Measurements from ENCODE around the gene SCN1B. TPM values are rescaled to one million over a fixed set of nuclear protein-coding genes. Genes with fewer than 3 reads are reported as not detected.

The SCN1B gene
- polyA plus RNA-seq, 1 donor from 2014 or later, result 1.5 TPM

- TF ChIP-seq EP300 (conservative IDR thresholded peaks at IDR 0.05; ENCODE audit: poor library complexity, severe bottlenecking), result no peak
- no peak for TF ChIP-seq POLR2AphosphoS5 (IDR thresholded peaks at IDR 0.05)
- TF ChIP-seq, protein P1, sequence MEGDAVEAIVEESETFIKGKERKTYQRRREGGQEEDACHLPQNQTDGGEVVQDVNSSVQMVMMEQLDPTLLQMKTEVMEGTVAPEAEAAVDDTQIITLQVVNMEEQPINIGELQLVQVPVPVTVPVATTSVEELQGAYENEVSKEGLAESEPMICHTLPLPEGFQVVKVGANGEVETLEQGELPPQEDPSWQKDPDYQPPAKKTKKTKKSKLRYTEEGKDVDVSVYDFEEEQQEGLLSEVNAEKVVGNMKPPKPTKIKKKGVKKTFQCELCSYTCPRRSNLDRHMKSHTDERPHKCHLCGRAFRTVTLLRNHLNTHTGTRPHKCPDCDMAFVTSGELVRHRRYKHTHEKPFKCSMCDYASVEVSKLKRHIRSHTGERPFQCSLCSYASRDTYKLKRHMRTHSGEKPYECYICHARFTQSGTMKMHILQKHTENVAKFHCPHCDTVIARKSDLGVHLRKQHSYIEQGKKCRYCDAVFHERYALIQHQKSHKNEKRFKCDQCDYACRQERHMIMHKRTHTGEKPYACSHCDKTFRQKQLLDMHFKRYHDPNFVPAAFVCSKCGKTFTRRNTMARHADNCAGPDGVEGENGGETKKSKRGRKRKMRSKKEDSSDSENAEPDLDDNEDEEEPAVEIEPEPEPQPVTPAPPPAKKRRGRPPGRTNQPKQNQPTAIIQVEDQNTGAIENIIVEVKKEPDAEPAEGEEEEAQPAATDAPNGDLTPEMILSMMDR (IDR thresholded peaks at IDR 0.05; ENCODE audit: poor library complexity, severe bottlenecking), result no peak
- TF ChIP-seq TAF1 (IDR thresholded peaks at IDR 0.05; ENCODE audit: low read depth), result no peak
- TF ChIP-seq RAD21 (conservative IDR thresholded peaks at IDR 0.05), result no peak
- no peak for TF ChIP-seq MXI1 (conservative IDR thresholded peaks at IDR 0.05; ENCODE audit: poor library complexity, severe bottlenecking)
- no peak for TF ChIP-seq SMC3 (conservative IDR thresholded peaks at IDR 0.05; ENCODE audit: poor library complexity)
- TF ChIP-seq REST (IDR thresholded peaks at IDR 0.05; ENCODE audit: borderline replicate concordance), result no peak
- no peak for TF ChIP-seq EZH2 (IDR thresholded peaks at IDR 0.05; ENCODE audit: borderline replicate concordance, insufficient read depth, low read length, poor library complexity, severe bottlenecking)
- no peak overlapping the region for H3K27ac ChIP-seq (ENCODE audit: low read length)
Measured at GRCh38 chr19:35019144-35019543, 11.1 kb upstream of the SCN1B start.

DNA sequence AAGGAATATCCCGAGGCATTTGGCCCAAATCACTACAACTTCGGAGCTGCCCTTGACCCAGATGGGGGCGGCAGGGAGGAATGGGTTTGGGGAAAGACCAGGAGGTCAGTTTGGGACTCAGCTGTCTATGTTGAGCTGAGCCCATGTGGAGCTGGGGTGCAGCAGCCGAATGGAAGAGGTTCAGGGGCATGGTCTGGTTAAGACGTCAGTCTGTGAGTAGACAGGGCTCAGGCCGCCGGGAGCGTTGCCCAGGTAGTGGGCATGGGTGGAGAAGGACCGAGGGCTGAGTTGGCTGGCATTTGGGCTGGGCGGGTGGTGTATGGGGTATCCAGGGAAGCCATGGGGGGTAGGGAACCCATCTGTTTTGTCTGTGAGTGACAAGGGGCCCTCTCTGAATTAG is 9.3 kb upstream of the SCN1B start:
- Histone ChIP-seq H2AFZ (ENCODE audit: low read depth, low read length) (no peak overlapping the region), H3K9ac (ENCODE audit: low read length) (no peak overlapping the region), H3K27me3 (ENCODE audit: insufficient read depth, low read depth, low read length) (no peaks in the 10 kb centered on the region), H3K4me2 (ENCODE audit: low read length) (no peak overlapping the region), H3K9me2 (ENCODE audit: insufficient read depth, low read length) (no peaks in the 10 kb centered on the region), H3F3A (ENCODE audit: insufficient read depth, low read length, poor library complexity, severe bottlenecking) (no peaks in the 10 kb centered on the region), H3K9me3 (ENCODE audit: low read length) (no peaks in the 10 kb centered on the region), H3K36me3 (ENCODE audit: insufficient read depth, low read length) (no peaks in the 10 kb centered on the region), H4K20me1 (ENCODE audit: insufficient read depth) (no peaks in the 10 kb centered on the region), H3K27ac (ENCODE audit: low read length) (no peak overlapping the region), H3K79me2 (replicated peaks; ENCODE audit: insufficient read depth, low read length) (no peaks in the 10 kb centered on the region), H3K4me3 (ENCODE audit: low read length) (no peak overlapping the region)
- TF ChIP-seq, protein P1 (IDR thresholded peaks at IDR 0.05; ENCODE audit: poor library complexity, severe bottlenecking), result no peak
- TF ChIP-seq MXI1 (conservative IDR thresholded peaks at IDR 0.05; ENCODE audit: poor library complexity, severe bottlenecking), result no peak
- no peak for TF ChIP-seq EZH2 (IDR thresholded peaks at IDR 0.05; ENCODE audit: borderline replicate concordance, insufficient read depth, low read length, poor library complexity, severe bottlenecking)
- TF ChIP-seq EP300 (conservative IDR thresholded peaks at IDR 0.05; ENCODE audit: poor library complexity, severe bottlenecking), result no peak
- no peak for TF ChIP-seq POLR2AphosphoS5 (IDR thresholded peaks at IDR 0.05)
- TF ChIP-seq REST (IDR thresholded peaks at IDR 0.05; ENCODE audit: borderline replicate concordance), result no peak
- no peak for TF ChIP-seq SMC3 (conservative IDR thresholded peaks at IDR 0.05; ENCODE audit: poor library complexity)
- TF ChIP-seq TAF1 (IDR thresholded peaks at IDR 0.05; ENCODE audit: low read depth), result no peak
- TF ChIP-seq RAD21 (conservative IDR thresholded peaks at IDR 0.05), result no peak

More at GRCh38 chr19:35019144-35019543, 11.1 kb upstream of the SCN1B start:
- no peak overlapping the region for H3K4me2 ChIP-seq (ENCODE audit: low read length)
- H3K36me3 ChIP-seq (ENCODE audit: insufficient read depth, low read length), result no peaks in the 10 kb centered on the region
- H3K9me2 ChIP-seq (ENCODE audit: insufficient read depth, low read length), result no peaks in the 10 kb centered on the region
- H3K9ac ChIP-seq (ENCODE audit: low read length), result no peak overlapping the region
- H4K20me1 ChIP-seq (ENCODE audit: insufficient read depth), result no peaks in the 10 kb centered on the region
- no peak overlapping the region for H2AFZ ChIP-seq (ENCODE audit: low read depth, low read length)
- H3F3A ChIP-seq (ENCODE audit: insufficient read depth, low read length, poor library complexity, severe bottlenecking), result no peaks in the 10 kb centered on the region
- H3K27me3 ChIP-seq (ENCODE audit: insufficient read depth, low read depth, low read length), result no peaks in the 10 kb centered on the region
- no peaks in the 10 kb centered on the region for H3K79me2 ChIP-seq (replicated peaks; ENCODE audit: insufficient read depth, low read length)
- H3K4me3 ChIP-seq (ENCODE audit: low read length), result no peak overlapping the region
- H3K9me3 ChIP-seq (ENCODE audit: low read length), result no peaks in the 10 kb centered on the region

Data from neural cell (in vitro differentiated cells).